HepG2 (cell line): ENCODE measurements around the gene PSMC3IP. TPM values are rescaled to one million over a fixed set of nuclear protein-coding genes. Genes with fewer than 3 reads are reported as not detected.
A peak's percentile ranks its signal among the peaks of the same experiment; 100 is the strongest.

Experiments used
- E2F2 ChIP-seq: sonication (generic); formaldehyde crosslinking; IDR thresholded peaks from 2 replicates; pipeline ENCODE4 v1.4.0; 2020; ENCODE audit warnings: missing genetic modification reagents, borderline replicate concordance
- ELF1 ChIP-seq: sonication (generic); formaldehyde crosslinking; IDR thresholded peaks from 2 replicates; pipeline ENCODE4 v1.4.0; 2020; ENCODE audit warnings: missing genetic modification reagents
- EP300 ChIP-seq, 3 experiments: sonication (generic) in 1 of 3; formaldehyde crosslinking in 1 of 3; IDR thresholded peaks; 2 replicates each; pipeline versions ENCODE4 v1.5.1 to v1.6.1; 2011 to 2020; ENCODE audit warnings: low read depth in 2 of 3, low read length in 2 of 3, borderline replicate concordance in 1 of 3, improper control_type of control experiment in 1 of 3, mild to moderate bottlenecking in 1 of 3, missing genetic modification reagents in 1 of 3, moderate library complexity in 1 of 3
- ETV6 ChIP-seq: sonication (generic); formaldehyde crosslinking; conservative IDR thresholded peaks from 2 replicates; pipeline ENCODE4 v1.4.0; 2020; ENCODE audit warnings: missing genetic modification reagents
- FOXA1 ChIP-seq, 2 experiments: fragments of 450-650 bp in 1 of 2; sonication (generic) in 1 of 2; formaldehyde crosslinking in 1 of 2; IDR thresholded peaks; 2 replicates each; pipeline versions ENCODE4 v1.4.0 to v1.6.1; 2016 to 2020; ENCODE audit warnings: missing genetic modification reagents in 1 of 2
- GTF3A ChIP-seq: sonication (generic); formaldehyde crosslinking; conservative IDR thresholded peaks from 2 replicates; pipeline ENCODE4 v1.4.0; 2020; ENCODE audit warnings: mild to moderate bottlenecking, missing genetic modification reagents
- LBX2 ChIP-seq: sonication (generic); formaldehyde crosslinking; IDR thresholded peaks from 2 replicates; pipeline ENCODE4 v1.5.0; 2020; ENCODE audit warnings: missing genetic modification reagents, mild to moderate bottlenecking, borderline replicate concordance
- MBD4 ChIP-seq: IDR thresholded peaks from 2 replicates; pipeline ENCODE4 v1.6.1; 2012; ENCODE audit warnings: low read length, inconsistent platforms, borderline replicate concordance
- MNT ChIP-seq: fragments of 450-650 bp; IDR thresholded peaks from 2 replicates; pipeline ENCODE4 v1.6.1; 2016
- MYNN ChIP-seq: sonication (generic); formaldehyde crosslinking; IDR thresholded peaks from 2 replicates; pipeline ENCODE4 v1.4.0; 2020; ENCODE audit warnings: mild to moderate bottlenecking, low read depth, missing genetic modification reagents
- NFKBIZ ChIP-seq: IDR thresholded peaks from 2 replicates; pipeline ENCODE4 v1.6.1; 2018; ENCODE audit warnings: missing genetic modification reagents, missing compliant biosample characterization
- PBX3 ChIP-seq: sonication (generic); formaldehyde crosslinking; IDR thresholded peaks from 2 replicates; pipeline ENCODE4 v1.8.1; 2023; ENCODE audit warnings: missing genetic modification reagents, inconsistent platforms, borderline replicate concordance
- PCBP2 ChIP-seq: fragments of 200-400 bp; formaldehyde crosslinking; optimal IDR thresholded peaks from 2 replicates; pipeline ENCODE3; 2018; ENCODE audit warnings: low read length, low read depth; ENCODE audit not compliant: poor library complexity, severe bottlenecking
- RAD51 ChIP-seq: fragments of 450-650 bp; IDR thresholded peaks from 2 replicates; pipeline ENCODE4 v1.6.1; 2016; ENCODE audit warnings: borderline replicate concordance
- RNF2 ChIP-seq: fragments of 450-650 bp; conservative IDR thresholded peaks from 2 replicates; pipeline ENCODE4 v1.6.1; 2016; ENCODE audit warnings: low read depth
- SCMH1 ChIP-seq: sonication (generic); formaldehyde crosslinking; IDR thresholded peaks from 2 replicates; pipeline ENCODE4 v1.9.0; 2021; ENCODE audit warnings: missing genetic modification reagents, mild to moderate bottlenecking, borderline replicate concordance
- SOX6 ChIP-seq, 2 experiments: fragments of 450-650 bp in 1 of 2; sonication (generic) in 1 of 2; formaldehyde crosslinking in 1 of 2; IDR thresholded peaks; 2 replicates each; pipeline versions ENCODE4 v1.4.0 to v1.6.1; 2017 to 2020; ENCODE audit warnings: antibody characterized with exemption in 1 of 2, mild to moderate bottlenecking in 1 of 2, missing genetic modification reagents in 1 of 2
- ZC3H4 ChIP-seq: sonication (generic); formaldehyde crosslinking; IDR thresholded peaks from 2 replicates; pipeline ENCODE4 v1.4.0; 2020; ENCODE audit warnings: missing genetic modification reagents, borderline replicate concordance
- ZMYM4 ChIP-seq: sonication (generic); formaldehyde crosslinking; IDR thresholded peaks from 2 replicates; pipeline ENCODE4 v1.8.1; 2023; ENCODE audit warnings: mild to moderate bottlenecking, missing genetic modification reagents
- ZNF253 ChIP-seq: sonication (generic); formaldehyde crosslinking; IDR thresholded peaks from 2 replicates; pipeline ENCODE4 v1.8.0; 2022; ENCODE audit warnings: mild to moderate bottlenecking, missing genetic modification reagents, borderline replicate concordance
- ZNF891 ChIP-seq: sonication (generic); formaldehyde crosslinking; IDR thresholded peaks from 2 replicates; pipeline ENCODE4 v1.5.0; 2020; ENCODE audit warnings: mild to moderate bottlenecking, missing genetic modification reagents
- ZSCAN25 ChIP-seq: sonication (generic); formaldehyde crosslinking; IDR thresholded peaks from 2 replicates; pipeline ENCODE4 v1.8.0; 2022; ENCODE audit warnings: mild to moderate bottlenecking, missing genetic modification reagents
- ZZZ3 ChIP-seq: sonication (generic); formaldehyde crosslinking; IDR thresholded peaks from 2 replicates; pipeline ENCODE4 v1.4.0; 2020; ENCODE audit warnings: missing genetic modification reagents, mild to moderate bottlenecking, borderline replicate concordance
- polyA plus RNA-seq, 8 experiments: library from polyadenylated mRNA; depleted of rRNA in 3 of 8; stranded (reverse) in 7 of 8; unstranded in 1 of 8; fragments of >200 nt; fragmentation: Illumina TruSeq in 4 of 8; extraction: Trizol in 4 of 8; gene quantifications; 2 replicates each; pipeline versions ENCODE4 v1.2.1 to v1.2.3, GENCODE V29; 2011 to 2016; ENCODE audit warnings: low read depth in 4 of 8, missing spikeins in 1 of 8, mixed read lengths in 1 of 8; ENCODE audit not compliant: insufficient read depth in 1 of 8
- total RNA-seq, 5 experiments: library from RNA; depleted of rRNA; stranded (reverse); fragments of >200 nt; fragmentation: Illumina TruSeq; extraction: Trizol; gene quantifications; 2 replicates each; pipeline ENCODE4 v1.2.3, GENCODE V29; 2016; ENCODE audit warnings: low read depth in 1 of 5

PSMC3IP gene
- total and polyA plus RNA-seq, 2 of the 13 experiments (the other 11 are each of a cell fraction or from before 2014, with no cell fraction given) = 6.5 to 22.4 TPM

- peak; percentile 71 for TF ChIP-seq ZSCAN25 (CRISPR knock-in tag)
- TF ChIP-seq RNF2 = 0 out of 2 replicates have a peak, but pooled peaks have one; percentile 12
- 0 out of 2 replicates have a peak, but pooled peaks have one; percentile 18 for TF ChIP-seq GTF3A (CRISPR knock-in tag)
- no peak for TF ChIP-seq RAD51
- no peak for TF ChIP-seq ZNF253 (CRISPR knock-in tag)
- no peak for TF ChIP-seq EP300 (IDR thresholded peaks at IDR 0.05; ENCODE audit: low read depth in 2 of 2, low read length in 2 of 2)
- no peak for TF ChIP-seq EP300 (CRISPR knock-in tag; IDR thresholded peaks at IDR 0.05; ENCODE audit: borderline replicate concordance)
- TF ChIP-seq FOXA1 (IDR thresholded peaks at IDR 0.05) = no peak
- TF ChIP-seq FOXA1 (CRISPR knock-in tag; IDR thresholded peaks at IDR 0.05) = peak; percentile 2; the same call in 1 of the 2 replicates
- TF ChIP-seq ZNF891 = no peak; the same call in 1 of the 2 replicates
- TF ChIP-seq MBD4 = no peak
- TF ChIP-seq E2F2 = 0 out of 2 replicates have a peak, but pooled peaks have one; percentile 84
- peak; percentile 72; the same call in 1 of the 2 replicates for TF ChIP-seq NFKBIZ
- no peak for TF ChIP-seq PCBP2
- TF ChIP-seq ZZZ3 = no peak
- no peak for TF ChIP-seq SOX6 (IDR thresholded peaks at IDR 0.05)
- peak; percentile 70 for TF ChIP-seq SOX6 (CRISPR knock-in tag; IDR thresholded peaks at IDR 0.05)
- TF ChIP-seq MNT = peak; percentile 64
- TF ChIP-seq ETV6 (CRISPR knock-in tag) = 0 out of 2 replicates have a peak, but pooled peaks have one; percentile 20
- no peak for TF ChIP-seq SCMH1 (CRISPR knock-in tag)
- peak; percentile 71; the same call in 1 of the 2 replicates for TF ChIP-seq ZMYM4 (CRISPR knock-in tag)
- TF ChIP-seq ZC3H4 (CRISPR knock-in tag) = no peak
- TF ChIP-seq ELF1 (CRISPR knock-in tag) = peak; percentile 78
- TF ChIP-seq PBX3 (CRISPR knock-in tag) = 0 out of 2 replicates have a peak, but pooled peaks have one; percentile 32
- no peak for TF ChIP-seq LBX2
- TF ChIP-seq MYNN (CRISPR knock-in tag) = no peak; the same call in 1 of the 2 replicates
Measured at GRCh38 chr17:42609182-42609813, 31.8 kb upstream of the PSMC3IP start, which contains the start of the genes RETREG3 and TUBG1 (continued).
